IPS-11a (cell line): ENCODE results near the gene FBXO40.
"Not testable (repeated sequence)": the region's sequence is repeated elsewhere in the genome, so short reads cannot be mapped to it uniquely, and the experiment has no call there.

Experiments used
- H3K4me3 ChIP-seq: one replicate; pipeline ENCODE4 v1.5.1; 2013; ENCODE audit warnings: low read depth, low read length, control low read depth

FBXO40 gene

GRCh38 chr3:121592856-121593702 lies at the start of gene FBXO40:
TSS of gene FBXO40 (plus strand) at chr3:121593379. CDS start at chr3:121620576, 27,197 bp downstream.
- no peak within 1 kb of the TSS for H3K4me3 ChIP-seq

- peak overlapping the region; percentile 93 for H3K4me3 ChIP-seq
Observed at GRCh38 chr3:121545049-121545573, 48.1 kb upstream of the FBXO40 start.

- H3K4me3 ChIP-seq: peak within 1 kb of the TSS; percentile 93
Observed at GRCh38 chr3:121545574-121546455, 47.4 kb upstream of the FBXO40 start, which contains the start of gene POLQ. TSS of gene POLQ (minus strand) at chr3:121545988. CDS start at chr3:121545877, 111 bp downstream.

GRCh38 chr3:121552379-121552778 lies 40.8 kb upstream of the FBXO40 start:
- no peak overlapping the region for H3K4me3 ChIP-seq

- no peak overlapping the region for H3K4me3 ChIP-seq
Observed at GRCh38 chr3:121552797-121553196, 40.4 kb upstream of the FBXO40 start.

GRCh38 chr3:121557426-121557934 lies 35.7 kb upstream of the FBXO40 start:
- H3K4me3 ChIP-seq: no peak overlapping the region

GRCh38 chr3:121562148-121562547 lies 31.0 kb upstream of the FBXO40 start:
- H3K4me3 ChIP-seq: no peak overlapping the region

GRCh38 chr3:121566773-121567172 lies 26.4 kb upstream of the FBXO40 start:
- H3K4me3 ChIP-seq: no peak overlapping the region

- H3K4me3 ChIP-seq: no peak within 1 kb of the TSS
Observed at GRCh38 chr3:121567649-121568048, 25.5 kb upstream of the FBXO40 start, which contains the start of gene ARGFX. TSS of gene ARGFX (plus strand) at chr3:121567949. CDS start at chr3:121570714, 2,765 bp downstream.

- no peak overlapping the region for H3K4me3 ChIP-seq
Observed at GRCh38 chr3:121574449-121574848, 18.7 kb upstream of the FBXO40 start.

- H3K4me3 ChIP-seq: no peak overlapping the region
Observed at GRCh38 chr3:121581691-121582090, 11.5 kb upstream of the FBXO40 start.

GRCh38 chr3:121584418-121584817 lies 8.8 kb upstream of the FBXO40 start:
- no peak overlapping the region for H3K4me3 ChIP-seq

- not testable (repeated sequence) for H3K4me3 ChIP-seq
Observed at GRCh38 chr3:121593806-121594205, 627 bp downstream of the FBXO40 start.

- H3K4me3 ChIP-seq: no peak overlapping the region
Observed at GRCh38 chr3:121594850-121595249, 1.7 kb downstream of the FBXO40 start.

- H3K4me3 ChIP-seq: no peak overlapping the region
Observed at GRCh38 chr3:121595765-121596406, 2.7 kb downstream of the FBXO40 start.

- no peak overlapping the region for H3K4me3 ChIP-seq
Observed at GRCh38 chr3:121598564-121598963, 5.4 kb downstream of the FBXO40 start.

GRCh38 chr3:121599900-121600299 lies 6.7 kb downstream of the FBXO40 start:
- not testable (repeated sequence) for H3K4me3 ChIP-seq

GRCh38 chr3:121601212-121601812 lies 8.1 kb downstream of the FBXO40 start:
- no peak overlapping the region for H3K4me3 ChIP-seq

- no peak overlapping the region for H3K4me3 ChIP-seq
Observed at GRCh38 chr3:121604759-121605158, 11.6 kb downstream of the FBXO40 start.

- no peak overlapping the region for H3K4me3 ChIP-seq
Observed at GRCh38 chr3:121606106-121606505, 12.9 kb downstream of the FBXO40 start.
